ENCODE results near the gene NAXE.

Gene NAXE

DNA sequence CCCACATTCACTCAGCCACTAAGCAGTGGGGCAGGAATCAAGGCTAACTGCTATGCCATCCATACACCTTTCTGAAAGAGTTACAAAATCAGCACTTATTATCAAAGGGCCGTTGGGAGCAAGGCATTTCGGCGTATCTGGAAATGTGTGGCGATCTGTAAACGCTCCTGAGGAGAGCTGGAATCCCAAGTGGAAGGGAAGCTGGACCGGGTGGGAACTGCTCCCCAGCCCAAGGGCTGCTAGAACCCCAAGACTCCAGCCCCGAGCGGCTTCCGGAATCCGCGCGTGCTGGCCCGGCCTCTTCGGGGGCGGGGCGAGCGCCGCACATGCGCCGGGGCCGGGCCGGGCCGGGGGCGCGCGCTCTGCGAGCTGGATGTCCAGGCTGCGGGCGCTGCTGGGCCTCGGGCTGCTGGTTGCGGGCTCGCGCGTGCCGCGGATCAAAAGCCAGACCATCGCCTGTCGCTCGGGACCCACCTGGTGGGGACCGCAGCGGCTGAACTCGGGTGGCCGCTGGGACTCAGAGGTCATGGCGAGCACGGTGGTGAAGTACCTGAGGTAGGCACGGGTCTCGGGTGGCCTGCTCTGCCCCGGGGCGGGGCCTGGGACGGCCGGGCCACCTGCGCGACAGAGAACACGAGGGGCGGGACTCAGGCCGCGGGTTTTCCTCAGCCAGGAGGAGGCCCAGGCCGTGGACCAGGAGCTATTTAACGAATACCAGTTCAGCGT lies at the start of gene NAXE:
Gene NAXE (plus strand): TSS at position 345 of the 726 bp plus-strand sequence. CDS start 29 bp downstream, at position 374.
- peak; percentile 54 to 67 for DNase-seq

- DNase-seq: no peak
These were observed 48.5 kb upstream of the NAXE start for GRCh38 chr1:156543066-156543465.

- no peak for DNase-seq
These were observed 46.9 kb upstream of the NAXE start for GRCh38 chr1:156544592-156545102.

DNA sequence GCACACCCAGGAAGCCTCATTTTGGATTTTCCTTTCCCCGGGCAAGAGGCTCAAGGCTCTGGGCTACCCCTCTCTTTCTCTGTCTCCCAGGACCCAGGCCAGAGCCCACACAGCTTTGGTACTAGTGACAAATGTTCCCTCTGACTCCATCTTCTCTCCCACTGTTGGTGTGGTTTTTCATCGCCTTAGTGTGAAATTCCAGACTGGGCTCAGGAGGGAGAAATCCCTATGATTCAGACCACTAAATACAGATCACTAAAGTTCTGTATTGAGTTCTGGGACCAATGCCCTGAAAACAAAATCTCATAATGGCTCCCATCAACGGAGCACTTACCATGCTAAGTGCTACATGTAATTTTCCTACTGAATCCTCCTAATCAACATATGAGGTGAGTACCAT lies 45.3 kb upstream of the NAXE start:
- no peak for DNase-seq

GRCh38 chr1:156547434-156547833 lies 44.1 kb upstream of the NAXE start:
- DNase-seq: no peak

- DNase-seq: no peak
These were observed 43.6 kb upstream of the NAXE start for GRCh38 chr1:156547982-156548381.

- DNase-seq: no peak
These were observed 42.2 kb upstream of the NAXE start for GRCh38 chr1:156549390-156549789.

DNA sequence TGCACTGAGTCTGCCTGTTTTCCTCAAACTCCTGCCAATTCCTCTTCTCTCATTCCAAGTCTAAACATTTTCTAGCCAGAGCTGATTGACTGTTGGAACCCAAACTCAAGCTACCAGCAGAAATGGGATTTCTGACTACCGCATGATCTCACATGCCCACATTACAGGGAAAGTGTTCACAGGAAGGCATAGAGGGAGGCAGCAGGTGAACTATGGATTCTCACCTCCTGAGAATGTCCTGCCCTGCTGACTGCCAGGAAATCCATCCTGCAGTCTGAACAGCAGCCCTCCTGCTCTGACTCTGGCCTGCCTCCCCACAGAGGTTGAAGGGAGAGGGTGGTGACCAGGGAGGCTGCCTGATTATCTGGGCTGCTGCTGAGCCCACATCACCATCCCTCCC lies 41.7 kb upstream of the NAXE start:
- DNase-seq: no peak

DNA sequence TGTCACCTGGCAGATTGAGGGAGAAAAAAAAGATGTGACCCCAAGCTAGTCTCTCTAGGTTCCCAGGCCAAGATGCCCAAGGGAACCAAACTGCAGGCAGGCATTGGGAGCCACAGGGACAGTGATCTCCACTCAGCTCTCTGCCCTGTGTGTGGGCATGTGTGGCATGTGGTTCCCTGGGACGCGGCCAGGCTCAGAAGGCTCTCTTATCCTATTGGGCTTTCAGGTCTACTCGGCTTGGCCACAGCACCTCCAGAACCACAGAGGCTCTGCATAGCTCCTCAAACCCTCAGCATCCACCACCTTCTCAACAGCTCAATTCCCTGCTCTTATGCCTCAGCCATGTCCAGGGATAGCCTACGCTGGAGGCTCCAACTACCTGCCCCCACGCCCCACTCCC lies 41.2 kb upstream of the NAXE start:
- no peak for DNase-seq

DNA sequence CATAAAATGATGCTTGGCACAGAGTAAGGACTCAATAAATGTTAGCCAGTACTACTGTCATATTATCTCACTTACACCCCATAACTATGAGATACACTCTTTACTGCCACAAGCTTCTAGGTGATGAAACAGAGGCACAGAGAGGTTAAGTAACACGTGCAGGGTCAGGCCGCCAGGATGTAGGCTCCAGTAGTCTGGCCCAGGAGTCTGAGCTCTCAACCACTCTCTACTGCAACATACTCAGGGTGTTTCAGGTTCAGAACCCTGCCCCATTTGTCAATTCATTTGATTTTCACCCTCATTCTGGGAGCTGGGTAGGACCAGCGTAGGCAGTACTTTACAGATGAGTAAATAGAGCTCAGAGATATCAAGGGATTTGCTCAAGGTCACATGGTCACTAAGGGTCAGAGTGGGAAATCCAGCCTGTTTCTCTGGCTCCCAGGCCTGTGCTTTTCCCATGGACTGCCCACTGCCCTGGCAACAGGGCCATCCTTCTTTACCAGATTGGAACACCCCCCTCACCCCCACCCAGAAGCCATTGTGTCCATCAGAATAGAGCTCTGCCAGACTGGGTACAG lies 40.4 kb upstream of the NAXE start:
- DNase-seq: no peak

GRCh38 chr1:156551869-156552268 lies 39.7 kb upstream of the NAXE start:
- peak; percentile 24 to 54 for DNase-seq

DNA sequence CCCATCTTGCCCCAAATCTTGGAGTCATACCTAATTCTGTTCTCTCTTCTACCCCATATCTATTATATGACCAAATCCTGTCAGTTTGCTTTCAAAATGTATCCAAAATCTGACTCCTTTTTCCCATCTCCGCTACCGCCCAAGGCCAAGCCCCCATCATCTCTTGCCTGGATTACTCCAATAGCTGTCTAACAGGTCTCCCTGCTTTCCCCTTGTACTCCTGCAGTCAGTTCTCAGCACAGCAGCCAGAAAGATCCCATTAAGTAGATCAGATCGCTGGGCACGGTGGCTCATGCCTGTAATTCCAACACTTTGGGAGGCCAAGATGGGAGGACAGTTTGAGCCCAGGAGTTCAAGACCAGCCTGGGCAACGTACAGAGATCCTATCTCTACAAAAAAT lies 39.1 kb upstream of the NAXE start:
- no peak for DNase-seq

DNA sequence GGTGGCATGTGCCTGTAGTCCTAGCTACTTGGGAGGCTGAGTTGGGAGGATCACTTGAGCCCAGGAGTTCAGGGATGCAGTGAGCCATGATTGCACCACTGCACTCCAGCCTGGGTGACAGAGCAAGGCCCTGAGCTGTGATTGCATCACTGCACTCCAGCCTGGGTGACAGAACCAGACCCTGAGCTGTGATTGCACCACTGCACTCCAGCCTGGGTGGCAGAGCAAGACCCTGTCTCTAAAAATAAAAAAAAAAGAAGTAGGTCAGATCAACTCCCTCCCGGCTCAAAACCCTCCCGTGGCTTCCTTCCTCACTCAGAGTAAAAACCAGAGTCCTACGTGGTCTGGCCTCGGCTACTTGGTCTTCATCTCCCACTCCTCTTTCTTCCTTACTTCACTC lies 38.6 kb upstream of the NAXE start:
- peak; percentile 59 to 79 for DNase-seq

GRCh38 chr1:156553860-156554485 lies 37.6 kb upstream of the NAXE start:
- no peak for DNase-seq

- DNase-seq: no peak
These were observed 36.6 kb upstream of the NAXE start for GRCh38 chr1:156554971-156555370.

DNA sequence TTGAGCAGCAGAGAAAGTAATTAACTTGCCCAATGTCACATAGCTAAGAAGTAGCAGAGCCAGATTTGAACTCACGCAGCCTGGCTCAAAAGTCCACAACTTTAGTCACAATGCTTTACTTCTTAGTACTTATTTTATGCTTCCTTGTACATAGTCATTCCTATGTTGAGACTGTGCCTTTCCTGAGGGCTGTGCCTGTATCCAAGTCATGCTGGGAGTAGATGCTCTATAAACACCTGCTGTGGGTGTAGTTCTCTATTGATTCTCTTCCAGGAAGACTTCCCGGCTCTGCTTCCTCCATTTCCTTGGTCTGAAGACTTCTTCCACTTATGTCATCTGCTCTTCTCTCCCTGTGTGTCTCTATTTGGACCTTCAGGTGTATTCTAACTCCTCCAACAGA lies 35.9 kb upstream of the NAXE start:
- no peak for DNase-seq

DNA sequence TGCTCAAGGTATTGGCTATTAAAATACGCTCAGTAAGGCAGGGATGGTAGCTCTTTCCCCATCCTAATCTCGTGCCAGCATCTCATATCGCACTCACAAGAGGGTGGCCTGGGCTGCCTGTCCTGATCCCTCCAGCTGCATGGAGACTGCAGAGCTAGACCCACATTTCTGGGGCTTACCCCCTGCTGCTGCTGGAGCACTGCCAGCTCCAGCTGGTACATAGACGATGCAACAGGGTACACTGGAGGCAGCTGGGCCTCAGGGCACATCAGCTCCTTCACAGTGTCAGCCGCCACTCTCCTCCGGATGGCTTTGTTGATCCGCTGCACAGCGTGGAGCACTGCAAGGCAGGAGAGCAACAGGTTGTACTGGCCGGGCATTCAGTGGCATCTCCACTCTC lies 35.2 kb upstream of the NAXE start:
- no peak for DNase-seq

DNA sequence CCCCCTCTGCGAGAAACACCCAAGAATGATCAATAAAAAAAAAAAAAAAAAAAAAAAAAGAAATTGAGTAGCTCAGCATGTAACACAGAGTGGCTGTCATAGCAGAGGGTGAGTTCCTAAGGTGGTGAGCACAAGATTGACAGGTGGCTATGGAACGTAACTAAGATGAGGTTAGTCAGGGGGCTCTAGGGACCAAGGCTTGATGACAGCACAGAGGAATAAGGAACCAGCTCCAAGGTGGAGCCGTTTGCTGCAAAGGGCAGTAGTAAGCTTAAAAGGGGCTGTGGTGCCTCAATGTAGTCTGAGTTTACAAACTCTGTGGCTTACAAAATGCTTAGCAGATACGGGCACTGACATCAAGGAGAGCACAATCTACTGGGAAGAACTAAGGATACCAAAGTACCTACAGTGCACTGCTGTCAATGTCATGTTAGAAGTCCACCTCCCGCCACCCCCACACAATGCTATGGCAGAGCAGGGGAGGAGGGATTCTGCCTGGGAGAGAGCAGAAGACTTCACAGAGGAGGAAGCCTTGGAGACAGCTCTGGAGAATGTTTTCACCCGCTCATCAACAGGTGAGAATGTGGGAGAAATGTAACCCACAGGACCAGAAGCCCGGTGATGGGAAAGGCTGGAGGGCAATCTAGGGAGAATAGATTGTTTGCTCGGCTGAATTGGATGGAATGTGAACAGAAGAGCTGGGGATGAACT lies 32.3 kb upstream of the NAXE start:
- no peak for DNase-seq

DNA sequence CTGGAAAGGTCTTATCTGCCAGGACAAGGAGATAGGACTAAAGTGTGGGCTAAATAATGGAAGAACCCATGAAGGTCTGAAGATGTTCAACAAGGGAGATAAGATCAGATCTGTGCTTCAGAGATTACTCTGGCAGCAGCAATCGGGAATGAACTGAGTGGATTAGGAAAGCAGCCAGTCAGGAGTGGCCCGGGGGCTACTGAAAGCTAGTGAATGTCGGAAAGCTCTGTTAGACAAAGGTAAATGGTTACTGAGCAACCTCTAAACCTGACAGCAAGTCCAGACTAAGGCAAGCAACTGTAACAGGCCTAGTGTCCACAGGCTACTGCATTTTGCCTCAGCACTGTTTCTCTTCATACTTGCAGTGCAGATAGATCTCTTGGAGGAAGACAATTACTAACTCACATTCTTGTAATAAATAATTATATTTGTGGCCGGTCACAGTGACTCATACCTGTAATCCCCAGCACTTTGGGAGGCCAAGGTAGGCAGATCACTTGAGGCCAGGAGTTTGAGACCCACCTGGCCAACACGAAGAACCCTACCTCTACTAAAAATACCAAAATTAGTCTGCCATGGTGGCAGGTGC lies 31.7 kb upstream of the NAXE start:
- no peak for DNase-seq

- DNase-seq: no peak
These were observed 30.9 kb upstream of the NAXE start for GRCh38 chr1:156560585-156561163.

DNA sequence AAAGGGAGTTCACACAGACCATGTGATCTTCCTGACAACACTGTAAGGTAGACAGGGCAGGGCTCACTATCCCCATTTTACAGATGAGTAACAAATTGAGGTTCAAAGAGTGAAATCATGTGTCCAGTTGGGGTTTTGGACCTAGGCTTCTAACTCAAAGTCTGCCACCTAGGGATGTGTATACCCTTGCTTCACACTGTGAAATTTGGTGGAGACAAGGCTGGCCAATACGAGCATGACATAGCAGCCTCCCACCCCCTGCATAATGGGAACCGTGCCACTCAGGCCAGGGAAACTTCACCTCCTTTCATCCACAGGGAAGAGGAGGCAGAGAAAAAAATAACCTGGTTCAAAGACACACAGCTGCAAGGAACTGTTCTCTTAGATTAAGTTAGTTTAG lies 26.1 kb upstream of the NAXE start:
- no peak for DNase-seq

- no peak for DNase-seq
These were observed 25.1 kb upstream of the NAXE start for GRCh38 chr1:156566436-156566835.
